AG04450 (cell line): ENCODE measurements around the gene TNFRSF11A. TPM values are rescaled to one million over a fixed set of nuclear protein-coding genes. Genes with fewer than 3 reads are reported as not detected.

Experiments used
- CTCF ChIA-PET: fragments of 300-600, 350-600 bp; formaldehyde crosslinking; extraction: SDS; loops from one replicate; lab custom pipeline; 2022; ENCODE audit warnings: antibody characterized with exemption, inconsistent platforms; lab: Charles Lee
- POLR2A ChIA-PET: fragments of 350-600 bp; formaldehyde crosslinking; extraction: SDS; loops from one replicate; lab custom pipeline; 2021; ENCODE audit warnings: antibody characterized with exemption, inconsistent platforms; lab: Yijun Ruan, JAX
- DNase-seq: peaks from one replicate; pipeline ENCODE4 v3.0.0-alpha.2; 2011; ENCODE audit warnings: low read depth, low spot score
- H3K27ac ChIP-seq: one replicate; pipeline ENCODE4 v1.5.1; 2012; ENCODE audit warnings: low read depth, low read length, control low read depth
- H3K27me3 ChIP-seq: one replicate; pipeline ENCODE4 v1.6.0; 2012; ENCODE audit warnings: low read length; ENCODE audit not compliant: control insufficient read depth, insufficient read depth
- H3K4me3 ChIP-seq: 2 replicates; pipeline ENCODE4 v1.5.1; 2011; ENCODE audit warnings: mild to moderate bottlenecking, low read depth, low read length, control low read depth
- H3K9me3 ChIP-seq: 2 replicates; pipeline ENCODE4 v1.5.1; 2012; ENCODE audit warnings: low read length; ENCODE audit not compliant: control insufficient read depth, insufficient read depth
- CTCF ChIP-seq: IDR thresholded peaks from 2 replicates; pipeline ENCODE4 v1.5.1; 2011; ENCODE audit warnings: low read depth, low read length, control low read depth, inconsistent platforms
- polyA plus RNA-seq: library from polyadenylated mRNA; depleted of rRNA; stranded (reverse); fragments of >200 nt; gene quantifications from 2 replicates; pipeline ENCODE4 v1.2.3, GENCODE V29; 2011; rRNA removed
- small RNA-seq: library from RNA; depleted of rRNA; stranded (forward); fragments of <200 nt; gene quantifications from one replicate; pipeline ENCODE3, GENCODE V24; 2012; ENCODE audit warnings: low read depth; ENCODE audit not compliant: insufficient read length

TNFRSF11A gene
- polyA plus RNA-seq, 1 experiment = not detected

- ChIA-PET CTCF (interaction anchor here (0.6 to 2.2 kb wide), 5 partner anchors 12 to 1001 kb away, joined by 3 to 13 read pairs (median 5); no protein-coding TSS in a partner anchor), POLR2A (interaction anchor here (0.6 to 1.2 kb wide), 2 partner anchors 12 to 16 kb away, joined by 3 to 5 read pairs; no protein-coding TSS in a partner anchor)
- no peak for DNase-seq
- no peaks in the 10 kb centered on the region; the same call in 1 of the 2 replicates for H3K9me3 ChIP-seq
- TF ChIP-seq CTCF = no peak
- peaks cover 12% of the 10 kb centered on the region for H3K27me3 ChIP-seq
- H3K4me3 ChIP-seq = no peak overlapping the region
- H3K27ac ChIP-seq = no peak overlapping the region
Measured at GRCh38 chr18:62437235-62438017, 112.3 kb downstream of the TNFRSF11A start.

GRCh38 chr18:62438018-62438329 lies 112.9 kb downstream of the TNFRSF11A start:
- ChIA-PET POLR2A (interaction anchor here (0.6 to 1.2 kb wide), 2 partner anchors 12 to 16 kb away, joined by 3 to 5 read pairs; no protein-coding TSS in a partner anchor), CTCF (interaction anchor here (1.0 to 2.2 kb wide), 5 partner anchors 12 to 545 kb away, joined by 3 to 13 read pairs (median 5); no protein-coding TSS in a partner anchor)
- Histone ChIP-seq H3K27me3 (peaks cover 12% of the 10 kb centered on the region), H3K9me3 (no peaks in the 10 kb centered on the region; the same call in 1 of the 2 replicates), H3K4me3 (no peak overlapping the region), H3K27ac (no peak overlapping the region)
- no peak for DNase-seq
- TF ChIP-seq CTCF = no peak

DNA sequence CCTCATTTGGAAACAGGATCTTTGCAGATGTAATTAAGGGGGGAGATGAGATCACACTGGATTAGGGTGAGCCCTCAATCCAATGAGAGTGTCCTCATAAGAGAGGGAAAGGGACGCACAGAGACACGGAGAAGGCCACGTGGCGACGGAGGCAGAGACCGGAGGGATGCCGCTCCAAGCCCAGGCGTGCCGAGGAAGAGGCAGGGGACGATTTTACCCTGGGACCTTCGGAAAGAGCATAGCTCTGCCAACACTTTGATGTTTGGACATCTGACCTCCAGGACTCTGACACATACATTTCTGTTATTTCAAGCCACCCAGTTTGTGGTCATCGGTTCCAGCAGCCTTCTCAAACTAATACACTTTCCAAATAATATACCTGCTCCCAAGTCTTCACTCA lies 113.3 kb downstream of the TNFRSF11A start:
- H3K4me3 ChIP-seq = no peak overlapping the region
- peaks cover 12% of the 10 kb centered on the region for H3K27me3 ChIP-seq
- ChIA-PET POLR2A (no interaction called here), CTCF (interaction anchor here (0.6 to 2.2 kb wide), 3 partner anchors 13 to 148 kb away, joined by 3 to 13 read pairs (median 4); no protein-coding TSS in a partner anchor)
- TF ChIP-seq CTCF = no peak
- H3K9me3 ChIP-seq = no peaks in the 10 kb centered on the region; the same call in 1 of the 2 replicates
- H3K27ac ChIP-seq = no peak overlapping the region
- DNase-seq = no peak

DNA sequence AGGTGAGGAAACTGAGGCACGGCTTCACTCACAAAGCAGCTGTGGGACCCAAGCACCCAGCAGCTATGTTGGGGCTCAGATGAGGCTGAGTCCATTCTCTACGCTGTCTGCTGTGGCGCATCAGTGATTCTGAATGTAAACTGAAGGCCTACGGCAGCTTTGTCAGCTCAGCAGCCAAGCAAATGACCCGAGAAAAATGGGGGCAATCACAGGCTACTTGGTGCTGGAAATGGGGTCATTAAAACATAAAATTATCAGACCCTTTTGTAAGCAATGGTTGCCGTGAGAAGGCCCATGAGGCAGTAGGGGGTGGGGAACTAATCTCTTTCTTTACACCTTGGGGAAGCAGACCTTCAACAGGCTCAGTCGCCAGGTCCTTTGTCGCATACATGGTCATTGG lies 113.8 kb downstream of the TNFRSF11A start:
- Histone ChIP-seq H3K27me3 (peaks cover 12% of the 10 kb centered on the region), H3K4me3 (no peak overlapping the region), H3K27ac (no peak overlapping the region), H3K9me3 (no peaks in the 10 kb centered on the region; the same call in 1 of the 2 replicates)
- ChIA-PET POLR2A (no interaction called here), CTCF (interaction anchor here (0.6 to 2.2 kb wide), 3 partner anchors 13 to 147 kb away, joined by 3 to 13 read pairs (median 4); no protein-coding TSS in a partner anchor)
- TF ChIP-seq CTCF = no peak
- DNase-seq = no peak

Small RNA genes within 50 kb of the gene (small RNA-seq; reads per million reads assigned to genes)
- gene AC100843.2 = not detected
- not detected for gene RF00019

Other genes starting within 250 kb of the TNFRSF11A start
- gene PIGN, start 138.3 kb upstream of the TNFRSF11A start, polyA plus RNA-seq = 25.1 and 33.7 TPM in 2 replicates
- gene RELCH, start 138.1 kb upstream of the TNFRSF11A start, polyA plus RNA-seq = 14.5 and 20.3 TPM in 2 replicates
- gene ZCCHC2, start 197.7 kb downstream of the TNFRSF11A start, polyA plus RNA-seq = 4.9 and 5.8 TPM in 2 replicates